GM12872 (cell line): Measurements from ENCODE around the gene ENAH.

Source experiments
- CTCF ChIP-seq: IDR thresholded peaks from 3 replicates; pipeline ENCODE4 v1.5.1; 2011; ENCODE audit warnings: low read depth, mild to moderate bottlenecking, low read length, moderate library complexity; ENCODE audit not compliant: insufficient read depth

The ENAH gene

GRCh38 chr1:225449261-225449660 lies 203.7 kb downstream of the ENAH start:
- TF ChIP-seq CTCF: no peak

- no peak for TF ChIP-seq CTCF
These were observed 204.6 kb downstream of the ENAH start for GRCh38 chr1:225448146-225448805.

GRCh38 chr1:225447650-225448089 lies 205.3 kb downstream of the ENAH start:
- TF ChIP-seq CTCF: no peak

GRCh38 chr1:225446981-225447615 lies 205.8 kb downstream of the ENAH start:
- TF ChIP-seq CTCF: no peak

- no peak for TF ChIP-seq CTCF
These were observed 206.3 kb downstream of the ENAH start for GRCh38 chr1:225446595-225446960.

GRCh38 chr1:225445639-225446594 lies 207.0 kb downstream of the ENAH start:
- no peak for TF ChIP-seq CTCF

- no peak for TF ChIP-seq CTCF
These were observed 210.8 kb downstream of the ENAH start for GRCh38 chr1:225442123-225442505.
